CD14-positive monocyte (primary cell): ENCODE data around the gene CDH15. TPM values are rescaled to one million over a fixed set of nuclear protein-coding genes. Genes with fewer than 3 reads are reported as not detected.

Experiments used
- DNase-seq, 3 donors: peaks; one replicate each; pipeline ENCODE4 v3.0.0-alpha.2; 2011 to 2022
- H2AFZ ChIP-seq: 2 replicates; pipeline ENCODE4 v1.6.0; 2012; ENCODE audit warnings: mild to moderate bottlenecking, low read depth, low read length, inconsistent platforms; ENCODE audit not compliant: insufficient read depth, poor library complexity, severe bottlenecking
- H3K27ac ChIP-seq, 2 donors: 1 replicate in 1 of 2; 2 replicates in 1 of 2; pipeline ENCODE4 v1.5.1; 2012 to 2013; ENCODE audit warnings: low read length in 2 of 2, control low read depth in 1 of 2, inconsistent platforms in 1 of 2, low read depth in 1 of 2, mild to moderate bottlenecking in 1 of 2
- H3K27me3 ChIP-seq, 2 donors: one replicate each; pipeline versions ENCODE4 v1.6.0 to v1.6.1; 2011 to 2013; ENCODE audit warnings: low read length in 2 of 2; ENCODE audit not compliant: control insufficient read depth in 2 of 2, insufficient read depth in 2 of 2
- H3K36me3 ChIP-seq, 2 donors: replicated peaks in 1 of 2; 1 replicate in 1 of 2; 2 replicates in 1 of 2; pipeline versions ENCODE4 v1.5.1 to v1.6.1; 2012 to 2013; ENCODE audit warnings: low read length in 2 of 2, control low read depth in 1 of 2, inconsistent platforms in 1 of 2, mild to moderate bottlenecking in 1 of 2; ENCODE audit not compliant: insufficient read depth in 2 of 2, control insufficient read depth in 1 of 2
- H3K4me1 ChIP-seq, 2 donors: 1 replicate in 1 of 2; 2 replicates in 1 of 2; pipeline versions ENCODE4 v1.5.1 to v1.6.1; 2012 to 2013; ENCODE audit warnings: low read length in 2 of 2, control low read depth in 1 of 2, inconsistent platforms in 1 of 2, mild to moderate bottlenecking in 1 of 2, moderate library complexity in 1 of 2; ENCODE audit not compliant: insufficient read depth in 2 of 2, control insufficient read depth in 1 of 2
- H3K4me2 ChIP-seq: replicated peaks from 2 replicates; pipeline ENCODE3; 2012; ENCODE audit warnings: low read length, moderate library complexity, mild to moderate bottlenecking; ENCODE audit not compliant: poor library complexity, severe bottlenecking; ENCODE audit errors: extremely low read depth
- H3K4me3 ChIP-seq, 3 experiments: fragments of 200-600 bp in 1 of 3; sonication (generic) in 1 of 3; replicated peaks in 1 of 3; 1 replicate in 2 of 3; 2 replicates in 1 of 3; pipeline ENCODE4 v1.5.1; 2011 to 2013; ENCODE audit warnings: low read length in 3 of 3, mild to moderate bottlenecking in 3 of 3, control low read depth in 2 of 3, low read depth in 2 of 3, inconsistent platforms in 1 of 3, moderate library complexity in 1 of 3
- H3K79me2 ChIP-seq: 2 replicates; pipeline ENCODE4 v1.6.0; 2012; ENCODE audit warnings: mild to moderate bottlenecking, control low read depth, inconsistent platforms, low read length, moderate library complexity; ENCODE audit not compliant: insufficient read depth
- H3K9ac ChIP-seq: 2 replicates; pipeline ENCODE4 v1.6.0; 2017; ENCODE audit warnings: low read length, mild to moderate bottlenecking; ENCODE audit not compliant: insufficient read depth, poor library complexity, severe bottlenecking
- H3K9me3 ChIP-seq, 2 donors: replicated peaks in 1 of 2; 1 replicate in 1 of 2; 2 replicates in 1 of 2; pipeline versions ENCODE4 v1.5.1 to v1.6.1; 2012 to 2013; ENCODE audit warnings: low read length in 2 of 2, control low read depth in 1 of 2; ENCODE audit not compliant: control insufficient read depth in 1 of 2, insufficient read depth in 1 of 2
- H4K20me1 ChIP-seq: 2 replicates; pipeline ENCODE4 v1.6.0; 2012; ENCODE audit warnings: mild to moderate bottlenecking, low read length, control low read depth, moderate library complexity; ENCODE audit not compliant: insufficient read depth
- H3K27ac Mint-ChIP-seq, 7 donors: one replicate each; pipeline ENCODE4 v1.8.0; 2020; ENCODE audit warnings: mild to moderate bottlenecking in 7 of 7, mixed read lengths in 7 of 7, moderate library complexity in 6 of 7, inconsistent platforms in 2 of 7
- H3K27me3 Mint-ChIP-seq, 3 donors: one replicate each; pipeline ENCODE4 v1.8.0; 2021 to 2022; ENCODE audit warnings: low read depth in 3 of 3, mild to moderate bottlenecking in 3 of 3, mixed read lengths in 3 of 3, moderate library complexity in 3 of 3, inconsistent platforms in 1 of 3
- H3K36me3 Mint-ChIP-seq, 2 donors: one replicate each; pipeline ENCODE4 v1.8.0; 2020; ENCODE audit warnings: mixed read lengths in 2 of 2, inconsistent platforms in 1 of 2, mild to moderate bottlenecking in 1 of 2
- H3K4me1 Mint-ChIP-seq: one replicate; pipeline ENCODE4 v1.8.0; 2020; ENCODE audit warnings: mild to moderate bottlenecking, mixed read lengths
- H3K4me3 Mint-ChIP-seq, 2 donors: one replicate each; pipeline ENCODE4 v1.8.0; 2020; ENCODE audit warnings: mild to moderate bottlenecking in 2 of 2, mixed read lengths in 2 of 2, moderate library complexity in 1 of 2
- H3K9me3 Mint-ChIP-seq, 7 donors: one replicate each; pipeline ENCODE4 v1.8.0; 2020 to 2022; ENCODE audit warnings: mixed read lengths in 7 of 7, mild to moderate bottlenecking in 6 of 7, moderate library complexity in 6 of 7, inconsistent platforms in 2 of 7
- CTCF ChIP-seq: fragments of 200-600 bp; IDR thresholded peaks from one replicate; pipeline ENCODE4 v1.8.0; 2022; ENCODE audit warnings: antibody characterized with exemption, mild to moderate bottlenecking
- WGBS: methylation state at CpG from one replicate; pipeline ENCODE4 v1.1.5; 2013; ENCODE audit warnings: missing lambda C conversion rate; ENCODE audit not compliant: insufficient coverage; 5-methylcytosine and 5-hydroxymethylcytosine counted together
- intact Hi-C, 2 donors: fragments of 100-400 bp; cut with micrococcal nuclease; formaldehyde crosslinking; loops; one replicate each; pipeline versions ENCODE4 v1.15.0 to v1.15.1; 2023
- polyA plus RNA-seq, 3 donors: library from polyadenylated mRNA; depleted of rRNA in 1 of 3; unstranded in 2 of 3; stranded (reverse) in 1 of 3; fragments of 300-500 nt in 2 of 3; fragments of >200 nt in 1 of 3; fragmentation: Illumina TruSeq in 2 of 3; gene quantifications; 1 replicate in 2 of 3; 2 replicates in 1 of 3; pipeline ENCODE4 v1.2.3, GENCODE V29; 2012 to 2021

CDH15 gene
- polyA plus RNA-seq, 3 donors, result not detected

GRCh38 chr16:89172528-89173173, 1.1 kb downstream of the CDH15 start:
- Mint-ChIP-seq H3K9me3 (peaks cover 0 to 4% (median 0%) of the 10 kb centered on the region in 7 donors), H3K4me1 (peaks cover 6% of the 10 kb centered on the region), H3K4me3 (no peak overlapping the region), H3K27ac (no peak overlapping the region), H3K36me3 (no peaks in the 10 kb centered on the region), H3K27me3 (peaks cover 8 to 57% (median 16%) of the 10 kb centered on the region in 3 donors)
- Histone ChIP-seq H4K20me1 (no peaks in the 10 kb centered on the region), H3K4me1 (peaks cover 11 to 14% of the 10 kb centered on the region in 2 donors), H3K9ac (no peak overlapping the region), H3K4me3 (no peak overlapping the region), H3K79me2 (no peaks in the 10 kb centered on the region), H2AFZ (no peak overlapping the region), H3K27me3 (peaks cover 0 to 40% of the 10 kb centered on the region in 2 donors), H3K4me2 (no peak overlapping the region), H3K27ac (no peak overlapping the region), H3K36me3 (no peaks in the 10 kb centered on the region), H3K9me3 (no peaks in the 10 kb centered on the region)
- TF ChIP-seq CTCF, result no peak
- WGBS, result 65% methylated on average over 4 of the region's 13 CpGs
- intact Hi-C loops, result loop anchor here in 1 of 2 donors (5.0 kb wide), 1 partner anchor 315 kb away; the partner anchor contains the start of genes GALNS and TRAPPC2L
- no peak for DNase-seq

- Histone ChIP-seq H3K27ac (no peak overlapping the region), H3K9ac (no peak overlapping the region), H2AFZ (no peak overlapping the region), H3K4me1 (peaks cover 11 to 13% of the 10 kb centered on the region in 2 donors), H3K4me3 (no peak overlapping the region), H3K79me2 (no peaks in the 10 kb centered on the region), H4K20me1 (no peaks in the 10 kb centered on the region), H3K36me3 (no peaks in the 10 kb centered on the region), H3K9me3 (no peaks in the 10 kb centered on the region), H3K27me3 (peaks cover 0 to 40% of the 10 kb centered on the region in 2 donors), H3K4me2 (no peak overlapping the region)
- H3K27ac Mint-ChIP-seq, result peak overlapping the region in 1 of 7 donors; percentile 2
- H3K4me1 Mint-ChIP-seq, result peaks cover 6% of the 10 kb centered on the region
- intact Hi-C loops, result loop anchor here in 1 of 2 donors (5.0 kb wide), 1 partner anchor 316 kb away; the partner anchor contains the start of genes GALNS and TRAPPC2L
- 96% methylated on average over 4 of the region's 11 CpGs for WGBS
- H3K27me3 Mint-ChIP-seq, result peaks cover 10 to 52% (median 16%) of the 10 kb centered on the region in 3 donors
- H3K9me3 Mint-ChIP-seq, result peaks cover 0 to 4% (median 0%) of the 10 kb centered on the region in 7 donors
- no peak overlapping the region for H3K4me3 Mint-ChIP-seq
- H3K36me3 Mint-ChIP-seq, result no peaks in the 10 kb centered on the region
- no peak for TF ChIP-seq CTCF
- DNase-seq, result no peak
Observed at GRCh38 chr16:89173174-89173921, 1.8 kb downstream of the CDH15 start.
